Activated T-helper 1 cell treated with anti-CD3 and anti-CD28 coated beads, Interleukin-12 subunit alpha, Interleukin-12 subunit beta, Interleukin-2, Interleukin-4 antibody, amounts not matched to agents 30 ng/mL and 10 ng/mL and 1 ng/mL, durations not matched to agents 14 hours and 24 hours and 36 hours (primary cell): ENCODE data around the gene HPN. TPM values are rescaled to one million over a fixed set of nuclear protein-coding genes. Genes with fewer than 3 reads are reported as not detected.
"Not testable (repeated sequence)": the region's sequence is repeated elsewhere in the genome, so short reads cannot be mapped to it uniquely, and the experiment has no call there.

Experiments used
- DNase-seq: peaks from one replicate; pipeline ENCODE4 v3.0.0; 2021; ENCODE audit warnings: low spot score
- H3K27ac Mint-ChIP-seq: one replicate; pipeline ENCODE4 v1.8.0; 2021; ENCODE audit warnings: mild to moderate bottlenecking, mixed read lengths
- H3K27me3 Mint-ChIP-seq: one replicate; pipeline ENCODE4 v1.8.0; 2022; ENCODE audit warnings: mild to moderate bottlenecking, moderate library complexity, mixed read lengths; ENCODE audit not compliant: insufficient read depth
- H3K36me3 Mint-ChIP-seq: one replicate; pipeline ENCODE4 v1.8.0; 2021; ENCODE audit warnings: low read depth, mixed read lengths
- H3K4me1 Mint-ChIP-seq: one replicate; pipeline ENCODE4 v1.8.0; 2021; ENCODE audit warnings: low read depth, mixed read lengths
- H3K4me3 Mint-ChIP-seq: one replicate; pipeline ENCODE4 v1.8.0; 2021; ENCODE audit warnings: mild to moderate bottlenecking, moderate library complexity, mixed read lengths
- H3K9me3 Mint-ChIP-seq: one replicate; pipeline ENCODE4 v1.8.0; 2021; ENCODE audit warnings: mixed read lengths
- intact Hi-C: fragments of 100-400 bp; cut with micrococcal nuclease; formaldehyde crosslinking; loops from one replicate; pipeline ENCODE4 v1.15.1; 2024
- total RNA-seq: library from RNA; stranded (reverse); gene quantifications from 2 replicates; pipeline ENCODE4 v1.2.3, GENCODE V29; 2022

The HPN gene
- total RNA-seq, 1 donor from 2014 or later = not detected

DNA sequence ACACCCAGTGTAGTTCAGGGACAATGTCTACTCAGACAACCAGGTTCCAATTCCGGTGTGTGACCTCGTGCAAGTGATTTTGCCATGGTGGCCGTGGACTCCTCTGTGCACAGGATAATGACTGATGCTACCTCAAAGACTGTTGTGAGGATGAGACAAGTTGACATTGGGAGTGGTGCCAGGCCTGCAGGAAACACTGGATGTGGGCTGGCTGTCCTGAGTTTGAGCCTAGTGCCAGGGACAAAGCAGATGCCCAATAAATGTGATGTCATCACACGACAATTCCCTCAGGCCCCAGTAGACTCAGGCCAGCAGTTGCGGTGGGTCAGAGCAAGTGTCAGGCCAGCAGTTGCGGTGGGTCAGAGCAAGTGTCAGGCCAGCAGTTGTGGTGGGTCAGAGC lies 17.4 kb upstream of the HPN start:
- DNase-seq = no peak
- Mint-ChIP-seq H3K4me3 (no peak overlapping the region), H3K36me3 (peaks cover 42% of the 10 kb centered on the region), H3K4me1 (no peaks in the 10 kb centered on the region), H3K27ac (no peak overlapping the region), H3K27me3 (no peaks in the 10 kb centered on the region), H3K9me3 (no peaks in the 10 kb centered on the region)
- intact Hi-C loops = no loop called here

DNA sequence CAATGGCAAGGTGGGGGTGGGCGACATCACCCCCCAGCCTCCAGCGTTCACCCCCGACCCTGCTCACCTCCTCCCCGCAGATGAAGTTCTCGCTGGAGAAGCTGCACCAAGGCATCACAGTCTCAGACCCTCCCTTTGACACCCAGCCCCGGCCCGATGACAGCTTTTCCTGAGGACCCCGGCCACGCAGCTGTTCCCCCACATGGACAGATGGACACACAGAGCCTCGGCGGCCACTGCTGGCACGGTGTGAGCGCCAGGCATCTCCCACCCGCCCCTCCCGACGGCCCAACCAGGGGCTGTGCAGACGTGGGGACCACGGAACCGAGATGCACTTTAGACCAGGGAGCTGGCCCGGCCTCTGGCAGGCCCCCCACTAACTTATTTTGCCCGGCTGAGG lies 15.6 kb upstream of the HPN start:
- Mint-ChIP-seq H3K36me3 (peaks cover 32% of the 10 kb centered on the region), H3K4me1 (no peaks in the 10 kb centered on the region), H3K9me3 (no peaks in the 10 kb centered on the region), H3K27me3 (no peaks in the 10 kb centered on the region), H3K4me3 (no peak overlapping the region), H3K27ac (no peak overlapping the region)
- no peak for DNase-seq
- intact Hi-C loops = no loop called here

DNA sequence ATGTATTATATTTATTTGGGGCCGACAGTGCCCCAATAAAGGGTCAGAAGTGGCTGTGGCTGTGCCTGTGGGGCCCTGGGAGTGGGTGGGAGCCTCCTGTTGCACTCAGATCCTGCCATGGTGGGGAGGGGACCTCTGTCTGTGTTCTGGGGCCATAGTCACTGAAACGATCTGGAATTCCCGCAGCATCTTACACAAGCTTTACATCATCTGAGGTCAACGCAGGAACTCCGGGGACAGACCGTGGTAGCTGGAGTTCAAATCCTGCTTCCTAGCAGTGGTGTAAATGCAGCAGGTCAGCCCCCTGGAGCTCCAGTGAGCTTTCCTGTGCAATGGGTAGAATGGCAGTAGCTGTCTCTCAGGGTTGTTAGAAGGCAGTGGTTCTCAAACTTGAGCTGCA lies 15.1 kb upstream of the HPN start:
- H3K9me3 Mint-ChIP-seq = no peaks in the 10 kb centered on the region
- peaks cover 4% of the 10 kb centered on the region for H3K4me1 Mint-ChIP-seq
- peaks cover 29% of the 10 kb centered on the region for H3K36me3 Mint-ChIP-seq
- no peak overlapping the region for H3K4me3 Mint-ChIP-seq
- H3K27ac Mint-ChIP-seq = no peak overlapping the region
- H3K27me3 Mint-ChIP-seq = peaks cover 4% of the 10 kb centered on the region
- intact Hi-C loops = no loop called here
- no peak for DNase-seq

DNA sequence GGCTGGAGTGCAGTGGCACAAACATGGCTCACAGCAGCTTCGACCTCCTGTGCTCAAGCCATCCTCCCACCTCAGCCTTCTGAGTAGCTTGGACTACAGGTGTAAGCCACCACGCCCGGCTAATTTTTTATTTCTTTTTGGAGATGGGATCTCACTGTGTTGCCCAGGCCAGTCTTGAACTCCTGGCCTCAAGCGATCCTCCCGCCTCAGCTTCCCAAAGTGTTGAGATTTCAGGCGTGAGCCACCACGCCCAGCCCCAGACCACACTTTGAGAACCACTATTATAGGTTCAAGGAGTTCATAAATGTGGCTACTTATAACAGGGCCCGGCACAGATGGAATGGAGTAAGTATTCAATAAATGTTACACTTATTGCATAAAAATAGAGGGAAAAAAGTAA lies 14.5 kb upstream of the HPN start:
- Mint-ChIP-seq H3K9me3 (no peaks in the 10 kb centered on the region), H3K27ac (no peak overlapping the region), H3K4me1 (peaks cover 7% of the 10 kb centered on the region), H3K36me3 (peaks cover 28% of the 10 kb centered on the region), H3K27me3 (peaks cover 9% of the 10 kb centered on the region), H3K4me3 (no peak overlapping the region)
- no peak for DNase-seq
- intact Hi-C loops = no loop called here

DNA sequence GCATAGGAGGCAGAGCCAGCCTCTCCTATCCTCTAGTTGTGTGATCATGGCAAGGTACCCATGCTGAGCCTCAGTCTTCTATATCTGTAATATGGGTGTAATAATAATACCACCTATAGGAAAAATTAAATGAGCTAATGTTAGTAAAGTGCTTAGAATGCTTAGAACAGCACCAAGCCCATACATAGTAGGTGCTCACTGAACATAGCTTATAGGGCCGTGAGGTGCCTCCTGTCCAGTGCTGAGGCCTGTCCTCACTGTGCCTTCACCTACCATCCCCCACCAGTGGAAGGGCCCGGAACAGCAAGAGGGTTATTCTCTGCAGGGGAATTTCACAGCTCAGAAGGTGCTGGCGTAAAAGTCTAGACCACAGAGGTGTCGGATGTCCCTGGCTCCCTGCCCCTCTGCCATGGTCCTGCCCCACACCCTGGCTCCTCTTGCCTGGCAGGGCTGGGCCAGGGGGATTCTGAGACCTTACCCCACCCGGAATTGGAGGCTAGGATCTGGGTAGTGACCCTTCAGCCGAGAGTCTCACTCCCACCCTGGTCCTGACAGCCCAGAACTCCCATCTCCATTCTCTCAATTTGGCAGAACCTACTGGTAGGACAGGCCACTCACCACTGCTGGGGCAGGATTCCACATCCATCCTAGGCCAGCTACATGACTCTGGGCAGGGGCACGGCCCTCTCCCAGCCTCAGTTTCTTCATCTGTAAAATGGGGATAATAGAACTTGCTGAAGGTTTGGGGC lies 13.5 kb upstream of the HPN start:
- Mint-ChIP-seq H3K36me3 (peaks cover 24% of the 10 kb centered on the region), H3K4me1 (peaks cover 7% of the 10 kb centered on the region), H3K27me3 (peaks cover 19% of the 10 kb centered on the region), H3K27ac (no peak overlapping the region), H3K9me3 (no peaks in the 10 kb centered on the region), H3K4me3 (no peak overlapping the region)
- intact Hi-C loops = no loop called here
- DNase-seq = no peak

DNA sequence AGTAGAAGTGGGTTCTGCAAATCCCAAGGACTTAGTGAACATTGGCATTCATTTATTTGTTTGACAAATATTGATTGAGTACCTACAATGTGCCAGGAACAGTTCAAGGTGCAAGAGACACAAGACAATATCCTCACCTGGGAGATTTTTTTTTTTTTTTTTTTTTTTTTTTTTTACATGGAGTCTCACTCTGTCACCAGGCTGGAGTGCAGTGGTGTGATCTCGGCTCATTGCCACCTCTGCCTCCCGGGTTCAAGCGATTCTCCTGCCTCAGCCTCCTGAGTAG lies 13.0 kb upstream of the HPN start:
- Mint-ChIP-seq H3K27me3 (peaks cover 19% of the 10 kb centered on the region), H3K36me3 (peaks cover 22% of the 10 kb centered on the region)
- H3K27ac Mint-ChIP-seq, H3K4me1 Mint-ChIP-seq, H3K4me3 Mint-ChIP-seq, H3K9me3 Mint-ChIP-seq, DNase-seq, intact Hi-C loops: not testable (repeated sequence)

DNA sequence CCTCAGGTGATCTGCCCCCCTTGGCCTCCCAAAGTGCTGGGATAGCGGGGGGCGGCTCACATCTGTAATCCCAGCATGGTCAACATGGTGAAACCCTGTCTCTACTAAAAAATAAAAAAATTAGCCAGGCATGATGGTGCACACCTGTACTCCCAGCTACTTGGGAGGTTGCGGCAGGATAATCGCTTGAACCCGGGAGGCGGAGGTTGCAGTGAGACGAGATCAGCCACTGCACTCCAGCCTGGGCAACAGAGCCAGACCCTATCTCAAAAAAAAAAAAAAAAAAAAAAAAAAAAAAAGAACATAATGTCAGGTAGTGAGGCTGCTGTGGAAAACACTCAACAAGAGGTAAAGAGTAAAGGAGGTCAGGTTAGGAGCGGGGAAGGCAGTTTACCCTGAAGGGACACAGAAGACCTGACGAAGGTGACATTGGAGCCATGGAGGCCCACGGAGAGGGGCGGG lies 12.2 kb upstream of the HPN start:
- intact Hi-C loops, H3K4me1 Mint-ChIP-seq, H3K9me3 Mint-ChIP-seq, DNase-seq, H3K27ac Mint-ChIP-seq: not testable (repeated sequence)
- Mint-ChIP-seq H3K27me3 (peaks cover 19% of the 10 kb centered on the region), H3K36me3 (peaks cover 19% of the 10 kb centered on the region), H3K4me3 (peak overlapping the region; percentile 33)

DNA sequence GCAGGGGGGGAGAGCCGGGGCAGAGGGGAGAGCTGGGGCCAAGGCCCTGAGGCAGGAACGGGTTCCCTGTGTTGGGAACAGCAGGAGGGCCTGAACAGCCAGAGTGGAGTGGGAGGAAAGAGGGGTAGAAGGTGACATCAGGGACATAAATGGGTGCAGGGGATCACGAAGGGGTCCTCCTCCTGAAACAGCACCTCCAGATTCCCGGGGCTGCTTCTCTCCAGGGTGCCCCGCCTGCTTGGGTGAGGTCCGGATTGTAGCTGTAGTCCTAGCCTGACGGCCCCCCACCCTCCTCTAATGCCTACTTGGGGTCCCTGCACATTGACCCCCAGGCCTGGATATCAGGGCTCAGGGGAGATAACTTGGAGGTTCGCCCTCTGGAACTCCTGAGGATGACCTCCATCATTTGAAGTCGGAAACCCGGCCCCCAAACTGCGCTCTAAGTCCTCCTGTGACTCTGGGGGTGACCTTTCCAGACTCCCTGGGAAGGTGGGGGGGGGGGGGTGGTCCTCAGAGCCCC lies 11.7 kb upstream of the HPN start:
- intact Hi-C loops = loop anchor here (1.0 kb wide), 1 partner anchor 56 kb away; no protein-coding TSS in a partner anchor
- Mint-ChIP-seq H3K4me1 (peaks cover 7% of the 10 kb centered on the region), H3K4me3 (peak overlapping the region; percentile 33), H3K27ac (no peak overlapping the region), H3K9me3 (no peaks in the 10 kb centered on the region), H3K27me3 (peaks cover 21% of the 10 kb centered on the region), H3K36me3 (peaks cover 16% of the 10 kb centered on the region)
- DNase-seq = no peak

DNA sequence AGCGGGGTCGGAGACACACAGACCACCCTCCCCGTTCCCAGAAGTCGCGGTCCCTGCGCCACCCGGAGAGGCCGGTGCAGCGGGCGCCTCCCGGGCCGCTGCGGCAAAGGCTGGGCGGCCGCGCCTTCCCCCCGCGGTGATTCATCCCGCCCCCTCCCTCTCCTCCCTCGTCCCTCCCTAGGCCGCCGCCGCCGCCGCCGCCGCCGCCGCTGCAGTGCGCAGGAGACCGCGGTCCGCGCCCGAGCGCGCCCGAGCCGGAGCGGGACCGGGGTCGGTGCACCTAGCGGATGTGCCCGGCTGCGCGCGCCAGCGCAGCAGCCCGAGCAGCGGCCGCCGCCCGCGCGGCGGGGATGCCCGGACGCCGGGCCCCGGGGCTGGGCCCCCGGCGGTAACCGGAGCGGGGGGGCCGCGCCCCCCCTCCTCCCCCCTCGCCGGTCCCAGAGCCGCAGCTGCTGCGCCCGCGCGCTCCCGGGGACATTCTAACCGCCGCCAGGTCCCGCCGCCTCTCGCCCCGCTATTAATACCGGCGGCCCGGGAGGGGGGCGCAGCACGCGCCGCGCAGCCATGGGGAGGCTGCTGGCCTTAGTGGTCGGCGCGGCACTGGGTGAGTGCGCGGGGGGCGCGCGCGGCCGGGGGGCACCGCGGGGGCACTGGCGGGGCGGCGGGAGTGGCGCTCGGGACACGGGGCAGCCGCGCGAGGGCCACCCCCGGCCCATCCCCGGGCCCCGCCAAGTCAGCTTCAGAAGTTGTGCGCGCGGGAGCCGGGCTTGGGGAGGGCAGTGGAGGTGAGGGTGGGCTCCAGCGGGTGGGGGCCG lies 11.1 kb upstream of the HPN start, which contains the start of gene SCN1B:
SCN1B (plus strand) TSS at position 214 of the 815 bp plus-strand sequence; CDS start at position 565, 351 bp downstream.
- Mint-ChIP-seq H3K36me3 (peaks cover 12% of the 10 kb centered on the region), H3K9me3 (no peaks in the 10 kb centered on the region), H3K27me3 (peaks cover 23% of the 10 kb centered on the region), H3K4me1 (peaks cover 7% of the 10 kb centered on the region), H3K4me3 (peak within 1 kb of the TSS; percentile 79), H3K27ac (peak within 1 kb of the TSS; percentile 37)
- peak; percentile 39 for DNase-seq
- intact Hi-C loops = loop anchor here (1.0 kb wide), 1 partner anchor 57 kb away; no protein-coding TSS in a partner anchor

DNA sequence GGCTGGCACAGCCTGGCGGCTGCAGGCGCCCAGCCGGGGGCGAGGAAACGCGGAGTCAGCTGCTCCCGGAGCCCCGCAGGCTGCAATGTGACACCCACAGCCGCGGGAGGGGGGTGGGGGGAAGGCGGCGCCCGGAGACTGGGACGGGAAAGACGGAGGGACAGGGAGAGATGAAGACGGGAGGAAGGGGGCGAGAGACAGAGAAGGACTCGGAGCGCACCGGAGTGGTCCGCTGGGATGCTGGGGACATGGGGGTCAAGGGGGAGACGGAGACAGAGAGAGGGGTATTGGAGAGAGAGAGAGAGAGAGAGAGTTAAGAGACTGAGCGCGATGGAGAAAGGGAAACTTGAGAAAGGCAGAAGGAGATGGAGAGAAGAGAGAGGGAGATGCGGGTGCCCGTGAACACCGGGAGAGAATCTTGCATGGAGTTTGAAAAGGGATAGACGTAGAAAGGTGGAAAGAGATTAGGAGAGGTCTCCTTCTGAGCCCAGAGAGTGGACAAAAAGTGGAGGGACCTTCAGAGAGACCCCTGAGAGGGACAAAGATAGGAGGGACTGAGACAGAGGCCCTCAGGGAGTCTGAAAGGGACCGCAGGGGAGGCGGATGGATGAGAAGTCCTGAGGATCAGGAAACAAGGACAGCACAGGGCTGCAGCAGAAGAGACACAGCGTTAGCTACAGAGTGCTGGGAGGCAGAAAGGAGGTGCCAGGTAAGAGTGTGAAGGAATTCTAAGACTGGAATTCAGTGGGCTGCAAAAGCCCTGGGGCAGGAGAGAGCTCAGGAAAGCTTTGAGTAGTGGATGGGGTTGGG lies 10.2 kb upstream of the HPN start:
- no peaks in the 10 kb centered on the region for H3K9me3 Mint-ChIP-seq
- intact Hi-C loops = no loop called here
- H3K36me3 Mint-ChIP-seq = peaks cover 11% of the 10 kb centered on the region
- H3K4me1 Mint-ChIP-seq = peaks cover 7% of the 10 kb centered on the region
- peaks cover 23% of the 10 kb centered on the region for H3K27me3 Mint-ChIP-seq
- peak overlapping the region; percentile 37 for H3K27ac Mint-ChIP-seq
- H3K4me3 Mint-ChIP-seq = peak overlapping the region; percentile 79
- DNase-seq = no peak

DNA sequence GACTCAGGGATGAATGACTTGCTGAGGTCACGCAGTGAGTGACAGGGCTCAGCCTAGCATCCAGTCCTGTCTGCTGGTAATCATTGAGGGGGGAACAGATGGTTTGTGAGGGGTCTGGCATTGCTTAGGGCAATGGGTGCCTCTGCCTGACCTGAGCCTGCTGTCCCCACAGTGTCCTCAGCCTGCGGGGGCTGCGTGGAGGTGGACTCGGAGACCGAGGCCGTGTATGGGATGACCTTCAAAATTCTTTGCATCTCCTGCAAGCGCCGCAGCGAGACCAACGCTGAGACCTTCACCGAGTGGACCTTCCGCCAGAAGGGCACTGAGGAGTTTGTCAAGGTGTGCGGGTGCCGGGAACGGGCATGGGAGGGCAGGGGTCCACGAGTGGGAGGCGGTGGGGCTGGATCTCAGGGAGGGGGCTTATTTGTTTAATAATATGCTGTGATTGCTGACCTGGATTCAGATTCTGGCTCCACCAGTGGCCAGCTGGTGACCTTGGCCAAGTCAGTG lies 9.1 kb upstream of the HPN start:
- Mint-ChIP-seq H3K9me3 (no peaks in the 10 kb centered on the region), H3K36me3 (peaks cover 8% of the 10 kb centered on the region), H3K4me1 (peaks cover 7% of the 10 kb centered on the region), H3K27ac (no peak overlapping the region), H3K4me3 (no peak overlapping the region), H3K27me3 (peaks cover 23% of the 10 kb centered on the region)
- intact Hi-C loops = no loop called here
- DNase-seq = no peak
